Esophagus muscularis mucosa (tissue), 4 donors: Measurements from ENCODE around the gene POLR3K.
"Not testable (repeated sequence)": the region's sequence is repeated elsewhere in the genome, so short reads cannot be mapped to it uniquely, and the experiment has no call there.

Experiments
- CTCF ChIP-seq, 3 experiments: fragments of 200-600 bp in 2 of 3; fragments of 450-650 bp in 1 of 3; sonication (generic) in 2 of 3; IDR thresholded peaks; one replicate each; pipeline ENCODE4 v1.5.1; 2017 to 2019; ENCODE audit warnings: antibody characterized with exemption in 3 of 3, mild to moderate bottlenecking in 2 of 3, moderate library complexity in 1 of 3
- EP300 ChIP-seq: sonication (generic); formaldehyde crosslinking; IDR thresholded peaks from one replicate; pipeline ENCODE4 v1.6.1; 2017; ENCODE audit warnings: antibody characterized with exemption
- POLR2AphosphoS5 ChIP-seq, 2 donors: sonication (generic); formaldehyde crosslinking; IDR thresholded peaks; one replicate each; pipeline ENCODE4 v1.6.1; 2017; ENCODE audit warnings: antibody characterized with exemption in 2 of 2

GRCh38 chr16:17062-17765 lies 36.2 kb downstream of the POLR3K start:
- TF ChIP-seq CTCF (IDR thresholded peaks at IDR 0.05); EP300; POLR2AphosphoS5 (IDR thresholded peaks at IDR 0.05): not testable (repeated sequence)
